Keratinocyte (primary cell): Measurements from ENCODE around the gene FGF5.

Experiments
- CTCF ChIP-seq, 3 experiments: IDR thresholded peaks in 1 of 3; conservative IDR thresholded peaks in 1 of 3; optimal IDR thresholded peaks in 1 of 3; 2 replicates in 2 of 3; 3 replicates in 1 of 3; pipeline versions ENCODE3 to v1.5.1; 2011; ENCODE audit warnings: low read length in 3 of 3, mild to moderate bottlenecking in 3 of 3, moderate library complexity in 2 of 3, control low read depth in 1 of 3, inconsistent platforms in 1 of 3; ENCODE audit not compliant: insufficient read depth in 2 of 3; ENCODE audit errors: extremely low read depth in 1 of 3
- EZH2 ChIP-seq: IDR thresholded peaks from one replicate; pipeline ENCODE4 v1.6.1; 2012; ENCODE audit warnings: inconsistent platforms, mild to moderate bottlenecking, low read length, moderate library complexity

- TF ChIP-seq CTCF (optimal IDR thresholded peaks at IDR 0.05 in 1 of 3, IDR thresholded peaks at IDR 0.05 in 1 of 3, conservative IDR thresholded peaks at IDR 0.05 in 1 of 3; ENCODE audit: extremely low read depth in 1 of 3, insufficient read depth in 2 of 3, low read length in 3 of 3) (no peak), EZH2 (no peak)
These were observed 57.7 kb downstream of the FGF5 start for GRCh38 chr4:80324171-80324570.
